Measurements from ENCODE around the gene TBL1X. TPM values are rescaled to one million over a fixed set of nuclear protein-coding genes. Genes with fewer than 3 reads are reported as not detected.

The TBL1X gene
- total RNA-seq, 1 experiment from 2014 or later = 14.6 TPM

DNA sequence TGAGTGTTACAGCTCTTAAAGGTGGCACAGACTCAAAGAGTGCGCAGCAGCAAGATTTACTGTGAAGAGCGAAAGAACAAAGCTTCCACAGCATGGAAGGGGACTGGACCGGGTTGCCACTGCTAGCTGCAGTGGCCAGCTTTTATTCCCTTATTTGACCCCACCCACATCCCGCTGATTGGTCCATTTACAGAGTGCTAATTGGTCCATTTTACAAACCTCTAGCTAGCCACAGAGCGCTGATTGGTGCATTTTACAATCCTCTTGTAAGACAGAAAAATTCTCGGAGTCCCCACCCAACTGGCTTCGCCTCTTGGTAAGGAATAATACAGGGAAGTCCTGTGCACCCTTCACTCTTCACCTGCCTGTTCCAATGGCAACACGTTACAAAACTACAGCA lies 319.5 kb downstream of the TBL1X start:
- ATAC-seq = no peak
- in situ Hi-C loops (cut with HindIII; ENCODE audit: low pct_unique_long_range_greater_than_20kb, low sequenced_read_pairs) (no loop called here), intact Hi-C loops (cut with micrococcal nuclease; ENCODE audit: unreplicated experiment) (no loop called here)
- no peak for DNase-seq (ENCODE audit: low read depth, low spot score)
- Histone ChIP-seq H3K4me3 (ENCODE audit: low read depth in 2 of 2, low read length in 2 of 2) (no peak overlapping the region), H3K27ac (ENCODE audit: low read length) (no peak overlapping the region), H3K27me3 (ENCODE audit: control insufficient read depth, insufficient read depth, low read length) (no peaks in the 10 kb centered on the region; the same call in 1 of the 2 replicates), H3K4me1 (ENCODE audit: control insufficient read depth, insufficient read depth, low read length) (no peaks in the 10 kb centered on the region), H3K9me3 (ENCODE audit: control insufficient read depth, insufficient read depth, low read depth, low read length) (no peaks in the 10 kb centered on the region), H3K36me3 (ENCODE audit: control insufficient read depth, insufficient read depth, low read length) (no peaks in the 10 kb centered on the region)
- no peak for TF ChIP-seq TCF7L2 (IDR thresholded peaks at IDR 0.05; ENCODE audit: low read depth, low read length)
- TF ChIP-seq, protein P1, sequence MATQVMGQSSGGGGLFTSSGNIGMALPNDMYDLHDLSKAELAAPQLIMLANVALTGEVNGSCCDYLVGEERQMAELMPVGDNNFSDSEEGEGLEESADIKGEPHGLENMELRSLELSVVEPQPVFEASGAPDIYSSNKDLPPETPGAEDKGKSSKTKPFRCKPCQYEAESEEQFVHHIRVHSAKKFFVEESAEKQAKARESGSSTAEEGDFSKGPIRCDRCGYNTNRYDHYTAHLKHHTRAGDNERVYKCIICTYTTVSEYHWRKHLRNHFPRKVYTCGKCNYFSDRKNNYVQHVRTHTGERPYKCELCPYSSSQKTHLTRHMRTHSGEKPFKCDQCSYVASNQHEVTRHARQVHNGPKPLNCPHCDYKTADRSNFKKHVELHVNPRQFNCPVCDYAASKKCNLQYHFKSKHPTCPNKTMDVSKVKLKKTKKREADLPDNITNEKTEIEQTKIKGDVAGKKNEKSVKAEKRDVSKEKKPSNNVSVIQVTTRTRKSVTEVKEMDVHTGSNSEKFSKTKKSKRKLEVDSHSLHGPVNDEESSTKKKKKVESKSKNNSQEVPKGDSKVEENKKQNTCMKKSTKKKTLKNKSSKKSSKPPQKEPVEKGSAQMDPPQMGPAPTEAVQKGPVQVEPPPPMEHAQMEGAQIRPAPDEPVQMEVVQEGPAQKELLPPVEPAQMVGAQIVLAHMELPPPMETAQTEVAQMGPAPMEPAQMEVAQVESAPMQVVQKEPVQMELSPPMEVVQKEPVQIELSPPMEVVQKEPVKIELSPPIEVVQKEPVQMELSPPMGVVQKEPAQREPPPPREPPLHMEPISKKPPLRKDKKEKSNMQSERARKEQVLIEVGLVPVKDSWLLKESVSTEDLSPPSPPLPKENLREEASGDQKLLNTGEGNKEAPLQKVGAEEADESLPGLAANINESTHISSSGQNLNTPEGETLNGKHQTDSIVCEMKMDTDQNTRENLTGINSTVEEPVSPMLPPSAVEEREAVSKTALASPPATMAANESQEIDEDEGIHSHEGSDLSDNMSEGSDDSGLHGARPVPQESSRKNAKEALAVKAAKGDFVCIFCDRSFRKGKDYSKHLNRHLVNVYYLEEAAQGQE (IDR thresholded peaks at IDR 0.05; ENCODE audit: insufficient read depth in 1 of 2, low read depth in 2 of 2, low read length in 1 of 2) = no peak
- TF ChIP-seq SIN3A (IDR thresholded peaks at IDR 0.05; ENCODE audit: borderline replicate concordance, insufficient read depth, low read depth, low read length) = no peak
- no peak for TF ChIP-seq POLR2AphosphoS5 (IDR thresholded peaks at IDR 0.05; ENCODE audit: low read depth, low read length)
- TF ChIP-seq, protein P2, sequence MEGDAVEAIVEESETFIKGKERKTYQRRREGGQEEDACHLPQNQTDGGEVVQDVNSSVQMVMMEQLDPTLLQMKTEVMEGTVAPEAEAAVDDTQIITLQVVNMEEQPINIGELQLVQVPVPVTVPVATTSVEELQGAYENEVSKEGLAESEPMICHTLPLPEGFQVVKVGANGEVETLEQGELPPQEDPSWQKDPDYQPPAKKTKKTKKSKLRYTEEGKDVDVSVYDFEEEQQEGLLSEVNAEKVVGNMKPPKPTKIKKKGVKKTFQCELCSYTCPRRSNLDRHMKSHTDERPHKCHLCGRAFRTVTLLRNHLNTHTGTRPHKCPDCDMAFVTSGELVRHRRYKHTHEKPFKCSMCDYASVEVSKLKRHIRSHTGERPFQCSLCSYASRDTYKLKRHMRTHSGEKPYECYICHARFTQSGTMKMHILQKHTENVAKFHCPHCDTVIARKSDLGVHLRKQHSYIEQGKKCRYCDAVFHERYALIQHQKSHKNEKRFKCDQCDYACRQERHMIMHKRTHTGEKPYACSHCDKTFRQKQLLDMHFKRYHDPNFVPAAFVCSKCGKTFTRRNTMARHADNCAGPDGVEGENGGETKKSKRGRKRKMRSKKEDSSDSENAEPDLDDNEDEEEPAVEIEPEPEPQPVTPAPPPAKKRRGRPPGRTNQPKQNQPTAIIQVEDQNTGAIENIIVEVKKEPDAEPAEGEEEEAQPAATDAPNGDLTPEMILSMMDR (IDR thresholded peaks at IDR 0.05) = no peak
- no TSS peak for BruUV-seq (replicated peaks)
- ChIA-PET CTCF (no interaction called here), POLR2A (interaction anchor here (0.6 kb wide), 1 partner anchor 254 kb away, joined by 3 read pairs; no protein-coding TSS in a partner anchor)

DNA sequence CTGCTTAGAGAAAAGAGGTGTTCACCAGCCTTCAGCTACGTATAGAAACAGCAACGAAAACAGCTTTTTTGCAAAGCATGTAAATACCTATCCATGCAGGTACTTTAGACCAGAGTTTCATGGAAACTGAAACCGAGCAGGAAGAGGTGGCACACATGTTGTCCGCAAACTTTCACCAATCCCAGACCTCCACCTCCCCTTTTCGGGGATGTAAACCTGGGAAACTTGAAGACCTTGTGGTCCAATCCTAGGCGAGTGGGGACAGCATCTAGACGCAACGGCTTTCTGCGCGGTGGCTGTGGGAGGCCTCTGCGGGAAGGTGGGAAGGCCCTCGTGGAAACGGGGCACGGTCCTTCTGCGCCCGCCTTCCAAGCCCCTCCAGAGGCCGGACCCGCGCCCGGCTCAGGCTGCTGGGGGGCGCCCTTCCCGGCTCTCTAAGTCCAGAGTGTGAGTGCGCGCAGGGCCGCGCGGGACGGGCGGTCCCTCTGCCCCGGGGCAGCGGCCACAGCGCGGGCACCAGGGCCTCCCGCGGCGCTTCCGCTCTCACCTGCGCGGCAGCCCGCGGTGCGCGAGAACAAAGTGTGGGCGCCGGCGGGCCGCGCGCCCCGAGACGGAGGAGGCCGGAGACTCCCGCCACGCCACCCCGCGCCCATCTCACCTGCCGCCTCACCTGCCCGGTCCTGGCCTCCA lies 320.5 kb downstream of the TBL1X start:
- CTCF ChIA-PET = interaction anchor here (0.7 kb wide), 1 partner anchor 81 kb away, joined by 3 read pairs; no protein-coding TSS in a partner anchor
- no peaks in the 10 kb centered on the region for H3K36me3 ChIP-seq (ENCODE audit: control insufficient read depth, insufficient read depth, low read length)
- in situ Hi-C loops (cut with HindIII; ENCODE audit: low pct_unique_long_range_greater_than_20kb, low sequenced_read_pairs) = no loop called here
- TF ChIP-seq TCF7L2 (IDR thresholded peaks at IDR 0.05; ENCODE audit: low read depth, low read length) (no peak), POLR2AphosphoS5 (IDR thresholded peaks at IDR 0.05; ENCODE audit: low read depth, low read length) (no peak)
- TF ChIP-seq, protein P2 (IDR thresholded peaks at IDR 0.05) = no peak
- H3K4me1 ChIP-seq (ENCODE audit: control insufficient read depth, insufficient read depth, low read length) = no peaks in the 10 kb centered on the region
- POLR2A ChIA-PET = no interaction called here
- intact Hi-C loops (cut with micrococcal nuclease; ENCODE audit: unreplicated experiment) = no loop called here
- peak overlapping the region in 1 of 2 experiments; percentile 12; a peak in 2 of 4 replicates for H3K4me3 ChIP-seq (ENCODE audit: low read depth in 2 of 2, low read length in 2 of 2)
- no peaks in the 10 kb centered on the region; the same call in 1 of the 2 replicates for H3K27me3 ChIP-seq (ENCODE audit: control insufficient read depth, insufficient read depth, low read length)
- H3K27ac ChIP-seq (ENCODE audit: low read length) = no peak overlapping the region
- DNase-seq (ENCODE audit: low read depth, low spot score) (no peak), ATAC-seq (no peak)
- BruUV-seq (replicated peaks) = no TSS peak
- no peaks in the 10 kb centered on the region for H3K9me3 ChIP-seq (ENCODE audit: control insufficient read depth, insufficient read depth, low read depth, low read length)
